DND-41 (cell line): ENCODE results near the gene CACNB2.

ENCODE experiments used
- EZH2 ChIP-seq: IDR thresholded peaks from 3 replicates; pipeline ENCODE4 v1.6.1; 2012; ENCODE audit warnings: borderline replicate concordance, low read depth, mild to moderate bottlenecking, moderate library complexity, low read length, inconsistent platforms; ENCODE audit not compliant: severe bottlenecking
- TF ChIP-seq, protein P1 (sequence below): IDR thresholded peaks from 2 replicates; pipeline ENCODE4 v1.5.1; 2012; ENCODE audit warnings: borderline replicate concordance, low read length, moderate library complexity, mild to moderate bottlenecking; ENCODE audit not compliant: poor library complexity, severe bottlenecking; ENCODE audit errors: extremely low read depth

DNA sequence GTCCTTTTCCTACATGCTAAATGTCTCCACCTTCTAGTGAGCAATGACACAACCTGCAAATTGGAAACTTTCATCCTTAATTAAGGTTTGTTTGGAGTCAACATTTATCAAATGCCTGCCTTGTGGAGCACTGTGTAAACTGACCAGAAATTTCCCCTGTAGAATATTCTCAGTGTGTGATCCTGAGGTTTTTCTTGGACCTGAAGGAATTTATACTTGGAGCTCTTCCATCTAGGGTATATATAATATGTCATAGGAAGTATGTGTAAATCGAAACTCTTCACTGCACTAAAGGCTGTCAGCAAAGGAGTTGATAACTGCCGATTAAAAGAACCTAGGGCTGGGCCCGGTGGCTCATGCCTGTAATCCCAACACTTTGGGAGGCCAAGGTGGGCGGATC lies 358.8 kb downstream of the CACNB2 start:
- TF ChIP-seq EZH2: no peak
- TF ChIP-seq, protein P1, sequence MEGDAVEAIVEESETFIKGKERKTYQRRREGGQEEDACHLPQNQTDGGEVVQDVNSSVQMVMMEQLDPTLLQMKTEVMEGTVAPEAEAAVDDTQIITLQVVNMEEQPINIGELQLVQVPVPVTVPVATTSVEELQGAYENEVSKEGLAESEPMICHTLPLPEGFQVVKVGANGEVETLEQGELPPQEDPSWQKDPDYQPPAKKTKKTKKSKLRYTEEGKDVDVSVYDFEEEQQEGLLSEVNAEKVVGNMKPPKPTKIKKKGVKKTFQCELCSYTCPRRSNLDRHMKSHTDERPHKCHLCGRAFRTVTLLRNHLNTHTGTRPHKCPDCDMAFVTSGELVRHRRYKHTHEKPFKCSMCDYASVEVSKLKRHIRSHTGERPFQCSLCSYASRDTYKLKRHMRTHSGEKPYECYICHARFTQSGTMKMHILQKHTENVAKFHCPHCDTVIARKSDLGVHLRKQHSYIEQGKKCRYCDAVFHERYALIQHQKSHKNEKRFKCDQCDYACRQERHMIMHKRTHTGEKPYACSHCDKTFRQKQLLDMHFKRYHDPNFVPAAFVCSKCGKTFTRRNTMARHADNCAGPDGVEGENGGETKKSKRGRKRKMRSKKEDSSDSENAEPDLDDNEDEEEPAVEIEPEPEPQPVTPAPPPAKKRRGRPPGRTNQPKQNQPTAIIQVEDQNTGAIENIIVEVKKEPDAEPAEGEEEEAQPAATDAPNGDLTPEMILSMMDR: no peak
